ENCODE data around the gene BCL7A.

GRCh38 chr12:122099280-122099749 is 77.6 kb downstream of the BCL7A start:
- TF ChIP-seq FOXK1 (CRISPR knock-in tag; IDR thresholded peaks at IDR 0.05; ENCODE audit: borderline replicate concordance) (no peak), POLR2A (conservative IDR thresholded peaks at IDR 0.05) (no peak), RAD21 (CRISPR knock-in tag; conservative IDR thresholded peaks at IDR 0.05 in 1 of 2, IDR thresholded peaks at IDR 0.05 in 1 of 2) (no peak), THRAP3 (IDR thresholded peaks at IDR 0.05; ENCODE audit: borderline replicate concordance) (no peak), MYBL2 (IDR thresholded peaks at IDR 0.05; ENCODE audit: low read depth) (no peak), MYBL2 (CRISPR knock-in tag; IDR thresholded peaks at IDR 0.05; ENCODE audit: borderline replicate concordance) (no peak)
- TF ChIP-seq, protein P1, sequence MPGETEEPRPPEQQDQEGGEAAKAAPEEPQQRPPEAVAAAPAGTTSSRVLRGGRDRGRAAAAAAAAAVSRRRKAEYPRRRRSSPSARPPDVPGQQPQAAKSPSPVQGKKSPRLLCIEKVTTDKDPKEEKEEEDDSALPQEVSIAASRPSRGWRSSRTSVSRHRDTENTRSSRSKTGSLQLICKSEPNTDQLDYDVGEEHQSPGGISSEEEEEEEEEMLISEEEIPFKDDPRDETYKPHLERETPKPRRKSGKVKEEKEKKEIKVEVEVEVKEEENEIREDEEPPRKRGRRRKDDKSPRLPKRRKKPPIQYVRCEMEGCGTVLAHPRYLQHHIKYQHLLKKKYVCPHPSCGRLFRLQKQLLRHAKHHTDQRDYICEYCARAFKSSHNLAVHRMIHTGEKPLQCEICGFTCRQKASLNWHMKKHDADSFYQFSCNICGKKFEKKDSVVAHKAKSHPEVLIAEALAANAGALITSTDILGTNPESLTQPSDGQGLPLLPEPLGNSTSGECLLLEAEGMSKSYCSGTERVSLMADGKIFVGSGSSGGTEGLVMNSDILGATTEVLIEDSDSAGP (CRISPR knock-in tag; IDR thresholded peaks at IDR 0.05): no peak
